GM10248 (cell line): ENCODE measurements around the gene ZC3H7A.

Source experiments
- CTCF ChIA-PET: fragments of 300-600 bp; sonication (Branson Sonifier 250); formaldehyde crosslinking; extraction: SDS; loops from one replicate; lab custom pipeline; 2021; ENCODE audit warnings: antibody characterized with exemption; lab: Yijun Ruan, JAX
- POLR2A ChIA-PET: fragments of 350-650 bp; sonication (Branson Sonifier 250); formaldehyde crosslinking; extraction: SDS; loops from one replicate; lab custom pipeline; 2020; ENCODE audit warnings: antibody characterized with exemption; lab: Yijun Ruan, JAX
- DNase-seq: peaks from one replicate; pipeline ENCODE4 v3.0.0; 2012; ENCODE audit errors: extremely low spot score
- TF ChIP-seq, protein P1 (sequence below): IDR thresholded peaks from 2 replicates; pipeline ENCODE4 v1.5.1; 2012; ENCODE audit warnings: mild to moderate bottlenecking, low read depth; ENCODE audit errors: extremely low read depth, missing control alignments, control extremely low read depth

Gene ZC3H7A

DNA sequence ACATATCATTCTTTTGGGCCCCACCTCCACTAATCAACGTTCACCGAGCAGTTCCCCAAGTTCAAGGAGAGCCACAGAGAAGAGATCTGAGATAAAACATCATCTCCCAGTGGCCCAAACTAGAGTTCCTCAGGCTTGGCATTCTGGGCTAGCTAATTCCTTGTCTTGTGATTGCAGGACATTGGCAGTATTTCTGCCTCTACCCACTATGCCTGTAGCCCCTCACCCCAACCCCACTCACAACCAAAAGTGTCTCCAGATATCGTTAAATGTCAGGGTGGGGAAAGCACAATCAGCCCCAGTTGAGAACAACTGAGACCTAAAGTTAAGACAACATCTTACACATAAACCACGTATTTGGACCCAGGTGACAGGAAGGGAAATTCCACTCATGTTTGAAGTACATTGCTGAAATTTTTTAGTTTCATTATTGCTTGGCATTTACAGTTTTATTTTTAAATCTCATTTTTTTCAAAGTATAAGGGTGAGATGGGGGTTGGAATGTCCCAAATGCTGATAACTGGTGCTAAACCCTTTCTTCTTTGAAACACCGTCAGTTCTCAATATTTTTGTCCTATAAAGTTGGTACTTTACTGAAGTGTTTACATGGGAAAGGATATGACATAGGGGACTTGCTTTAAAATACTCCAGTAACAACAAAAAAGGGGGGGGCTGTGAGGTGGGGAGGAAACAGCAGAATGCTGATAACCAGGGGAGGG, 13.6 kb downstream of the ZC3H7A start:
- POLR2A ChIA-PET, result interaction anchor here (1.0 to 2.1 kb wide), 2 partner anchors 14 to 41 kb away, joined by 4 to 9 read pairs; partner anchors contain the start of genes TXNDC11 and ZC3H7A

DNA sequence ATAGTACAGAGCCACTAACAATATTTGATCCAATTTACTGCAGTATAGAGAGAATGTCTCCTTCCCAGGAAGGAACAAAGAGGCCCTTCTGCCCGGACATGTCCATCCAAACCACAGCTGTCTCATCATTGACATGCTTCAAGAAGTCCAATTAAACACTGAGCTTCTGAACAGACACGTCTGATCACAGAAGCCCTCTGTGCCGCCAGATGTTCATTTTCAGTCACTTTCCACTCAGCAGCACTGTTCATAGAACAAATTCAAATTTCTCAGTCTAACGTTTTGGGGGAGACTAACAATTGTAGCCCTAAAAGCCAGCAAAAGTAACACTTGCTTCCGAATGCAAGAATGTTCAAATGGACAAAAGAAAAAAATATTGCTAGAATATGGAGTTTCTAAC, 15.3 kb downstream of the ZC3H7A start:
- ChIA-PET CTCF (interaction anchor here (1.3 to 2.8 kb wide), 5 partner anchors 9 to 16 kb away, joined by 3 to 41 read pairs (median 11); partner anchors contain the start of gene ZC3H7A), POLR2A (interaction anchor here (1.3 to 2.1 kb wide), 2 partner anchors 15 to 40 kb away, joined by 5 to 9 read pairs; partner anchors contain the start of genes TXNDC11 and ZC3H7A)
- TF ChIP-seq, protein P1, sequence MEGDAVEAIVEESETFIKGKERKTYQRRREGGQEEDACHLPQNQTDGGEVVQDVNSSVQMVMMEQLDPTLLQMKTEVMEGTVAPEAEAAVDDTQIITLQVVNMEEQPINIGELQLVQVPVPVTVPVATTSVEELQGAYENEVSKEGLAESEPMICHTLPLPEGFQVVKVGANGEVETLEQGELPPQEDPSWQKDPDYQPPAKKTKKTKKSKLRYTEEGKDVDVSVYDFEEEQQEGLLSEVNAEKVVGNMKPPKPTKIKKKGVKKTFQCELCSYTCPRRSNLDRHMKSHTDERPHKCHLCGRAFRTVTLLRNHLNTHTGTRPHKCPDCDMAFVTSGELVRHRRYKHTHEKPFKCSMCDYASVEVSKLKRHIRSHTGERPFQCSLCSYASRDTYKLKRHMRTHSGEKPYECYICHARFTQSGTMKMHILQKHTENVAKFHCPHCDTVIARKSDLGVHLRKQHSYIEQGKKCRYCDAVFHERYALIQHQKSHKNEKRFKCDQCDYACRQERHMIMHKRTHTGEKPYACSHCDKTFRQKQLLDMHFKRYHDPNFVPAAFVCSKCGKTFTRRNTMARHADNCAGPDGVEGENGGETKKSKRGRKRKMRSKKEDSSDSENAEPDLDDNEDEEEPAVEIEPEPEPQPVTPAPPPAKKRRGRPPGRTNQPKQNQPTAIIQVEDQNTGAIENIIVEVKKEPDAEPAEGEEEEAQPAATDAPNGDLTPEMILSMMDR, result no peak
- DNase-seq, result no peak

More for the DNA sequence above, 13.6 kb downstream of the ZC3H7A start:
- TF ChIP-seq, protein P1, result no peak
- CTCF ChIA-PET, result interaction anchor here (0.6 to 5.0 kb wide), 5 partner anchors 8 to 15 kb away, joined by 3 to 48 read pairs (median 5); partner anchors contain the start of gene ZC3H7A
- peak; percentile 63 for DNase-seq

DNA sequence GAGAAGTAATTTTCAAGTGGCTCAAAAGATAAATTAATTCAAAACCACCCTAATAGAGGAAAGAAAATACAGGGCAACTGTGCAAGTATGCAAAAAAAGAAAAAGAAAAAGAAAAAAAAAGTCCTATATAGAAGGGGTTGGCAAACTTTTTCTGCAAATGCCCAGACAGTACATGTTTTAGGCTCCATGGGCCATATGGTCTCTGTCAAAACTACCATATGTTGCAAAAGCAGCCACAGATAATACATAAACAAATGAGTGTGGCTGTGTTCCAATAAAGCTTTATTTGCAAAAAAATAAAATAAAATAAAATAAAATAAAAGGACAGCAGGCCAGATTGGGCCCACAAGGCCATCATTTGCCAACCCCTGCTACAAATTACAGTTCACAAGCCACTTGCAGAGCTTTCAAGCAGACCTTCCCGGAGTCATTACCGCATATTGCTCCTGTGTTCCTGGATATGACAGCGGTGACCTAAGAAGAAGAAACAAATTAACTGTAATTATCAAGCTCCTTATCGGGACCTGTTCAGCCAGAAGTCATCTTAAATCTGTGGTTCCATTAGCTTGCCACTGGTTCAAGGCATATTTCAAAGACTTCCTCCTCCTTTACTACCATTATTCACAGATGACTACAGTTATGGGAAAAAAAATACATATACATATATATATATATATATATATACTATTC, 15.9 kb downstream of the ZC3H7A start:
- CTCF ChIA-PET, result interaction anchor here (1.3 to 2.8 kb wide), 5 partner anchors 9 to 16 kb away, joined by 3 to 41 read pairs (median 11); partner anchors contain the start of gene ZC3H7A
- TF ChIP-seq, protein P1, result no peak
- DNase-seq, result no peak
- POLR2A ChIA-PET, result interaction anchor here (0.6 to 2.1 kb wide), 3 partner anchors 16 to 39 kb away, joined by 5 to 9 read pairs (median 7); partner anchors contain the start of genes TXNDC11 and ZC3H7A

DNA sequence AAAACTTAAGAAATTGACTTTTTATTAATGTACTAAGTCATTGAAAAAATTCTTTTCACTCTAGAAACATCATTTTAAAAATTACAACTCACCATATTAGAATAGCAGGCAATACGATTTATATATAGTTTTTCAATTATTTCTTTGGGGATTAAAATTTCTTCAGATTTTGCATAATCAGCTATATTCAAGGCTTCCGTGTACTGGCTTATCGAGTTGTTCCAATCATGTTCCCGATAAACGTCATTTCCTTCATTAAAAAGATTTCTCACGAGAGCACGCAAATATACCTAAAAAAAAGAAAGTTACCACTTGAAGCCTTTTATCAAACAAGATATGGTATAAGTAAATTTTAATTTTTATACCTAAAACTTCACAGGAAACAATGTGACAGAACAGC, 18.0 kb downstream of the ZC3H7A start:
- DNase-seq, result no peak
- CTCF ChIA-PET, result interaction anchor here (4.0 kb wide), 1 partner anchor 19 kb away, joined by 25 read pairs; the partner anchor contains the start of gene ZC3H7A
- TF ChIP-seq, protein P1, result no peak
- POLR2A ChIA-PET, result no interaction called here

DNA sequence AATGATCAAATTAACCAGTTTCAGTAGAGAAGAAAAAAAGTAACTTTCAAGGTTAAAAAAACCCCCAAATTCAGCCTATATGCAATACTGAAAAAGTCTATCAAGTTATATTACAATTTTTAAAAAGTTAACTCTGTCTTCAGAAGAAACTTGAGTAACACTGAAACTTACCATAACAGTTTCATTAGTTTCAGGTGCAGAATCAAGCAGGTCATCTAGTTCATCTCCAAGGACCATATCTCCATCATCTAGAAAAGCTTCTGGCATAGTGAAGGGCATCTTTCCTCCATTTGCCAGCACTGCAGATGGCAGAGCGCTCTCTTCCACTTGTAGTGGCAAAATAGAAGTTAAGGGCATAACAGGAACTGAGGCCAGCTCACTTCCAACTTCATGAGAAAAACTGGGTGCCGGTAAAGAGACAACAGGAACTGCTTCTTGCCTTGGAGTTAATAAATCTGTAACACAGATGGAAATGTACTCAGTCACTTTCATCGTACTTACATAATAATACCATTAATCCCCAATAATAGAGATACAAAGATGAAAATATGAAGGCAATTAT, 22.9 kb downstream of the ZC3H7A start:
- peak; percentile 32 for DNase-seq

More for the DNA sequence above, 22.9 kb downstream of the ZC3H7A start:
- ChIA-PET POLR2A (interaction anchor here (1.1 kb wide), 1 partner anchor 84 kb away, joined by 3 read pairs; no protein-coding TSS in a partner anchor), CTCF (no interaction called here)
- TF ChIP-seq, protein P1, result no peak
